Fibroblast of lung (primary cell): ENCODE data around the gene LYPD1. TPM values are rescaled to one million over a fixed set of nuclear protein-coding genes. Genes with fewer than 3 reads are reported as not detected.

ENCODE experiments used
- DNase-seq, 2 donors: peaks; one replicate each; pipeline versions ENCODE4 v3.0.0 to v3.0.0-alpha.2; 2010; ENCODE audit warnings: low read depth in 2 of 2
- H2AFZ ChIP-seq: 2 replicates; pipeline ENCODE4 v1.5.1; 2012; ENCODE audit warnings: low read length, control low read depth, inconsistent platforms
- H3K27ac ChIP-seq: 2 replicates; pipeline ENCODE4 v1.5.1; 2011; ENCODE audit warnings: low read length, control low read depth; ENCODE audit not compliant: insufficient read depth
- H3K27me3 ChIP-seq: 2 replicates; pipeline ENCODE4 v1.5.1; 2011; ENCODE audit warnings: mild to moderate bottlenecking, low read length; ENCODE audit not compliant: control insufficient read depth, insufficient read depth
- H3K36me3 ChIP-seq: 2 replicates; pipeline ENCODE4 v1.5.1; 2011; ENCODE audit warnings: low read length; ENCODE audit not compliant: control insufficient read depth, insufficient read depth
- H3K4me1 ChIP-seq: 2 replicates; pipeline ENCODE4 v1.5.1; 2011; ENCODE audit warnings: low read length; ENCODE audit not compliant: control insufficient read depth, insufficient read depth; ENCODE audit errors: extremely low read depth
- H3K4me2 ChIP-seq: 2 replicates; pipeline ENCODE4 v1.5.1; 2011; ENCODE audit warnings: low read length, control low read depth; ENCODE audit not compliant: insufficient read depth; ENCODE audit errors: extremely low read depth
- H3K4me3 ChIP-seq, 4 experiments: fragments of 200-600 bp in 1 of 4; sonication (generic) in 1 of 4; replicated peaks in 1 of 4; 2 replicates each; pipeline ENCODE4 v1.5.1; 2011 to 2016; ENCODE audit warnings: low read length in 4 of 4, low read depth in 3 of 4, mild to moderate bottlenecking in 3 of 4, control low read depth in 2 of 4, inconsistent platforms in 1 of 4, mixed read lengths in 1 of 4; ENCODE audit not compliant: insufficient read depth in 1 of 4; ENCODE audit errors: control extremely low read depth in 1 of 4
- H3K79me2 ChIP-seq: 2 replicates; pipeline ENCODE4 v1.5.1; 2012; ENCODE audit warnings: mild to moderate bottlenecking, low read length, inconsistent platforms; ENCODE audit not compliant: control insufficient read depth, insufficient read depth
- H3K9ac ChIP-seq: 2 replicates; pipeline ENCODE4 v1.5.1; 2011; ENCODE audit warnings: mild to moderate bottlenecking, low read length, control low read depth; ENCODE audit not compliant: insufficient read depth
- H3K9me3 ChIP-seq: 2 replicates; pipeline ENCODE4 v1.5.1; 2012; ENCODE audit warnings: low read depth, low read length; ENCODE audit not compliant: control insufficient read depth, insufficient read depth
- H4K20me1 ChIP-seq: 2 replicates; pipeline ENCODE4 v1.5.1; 2011; ENCODE audit warnings: low read length; ENCODE audit not compliant: control insufficient read depth, insufficient read depth; ENCODE audit errors: extremely low read depth
- EZH2 ChIP-seq: IDR thresholded peaks from 2 replicates; pipeline ENCODE4 v1.5.1; 2012; ENCODE audit warnings: low read length, control low read depth, mild to moderate bottlenecking; ENCODE audit errors: missing control alignments
- polyA plus RNA-seq, 2 donors: library from polyadenylated mRNA; depleted of rRNA in 1 of 2; stranded (reverse) in 1 of 2; unstranded in 1 of 2; fragments of >200 nt; gene quantifications; 2 replicates each; pipeline ENCODE4 v1.2.1, GENCODE V29; 2011 to 2012; ENCODE audit warnings: missing spikeins in 1 of 2
- total RNA-seq: library from RNA; depleted of rRNA; stranded (reverse); fragments of >200 nt; gene quantifications from 2 replicates; pipeline ENCODE4 v1.2.1, GENCODE V29; 2014
- TF ChIP-seq, protein P1 (sequence below), 2 donors: IDR thresholded peaks in 1 of 2; conservative IDR thresholded peaks in 1 of 2; 1 replicate in 1 of 2; 2 replicates in 1 of 2; pipeline ENCODE4 v1.5.1; 2011 to 2012; ENCODE audit warnings: low read length in 2 of 2, control low read depth in 1 of 2, inconsistent platforms in 1 of 2, low read depth in 1 of 2, mild to moderate bottlenecking in 1 of 2

LYPD1 gene
- total and polyA plus RNA-seq, 2 donors (not counting 1 experiment from before 2014, with no cell fraction given), result 0.17 to 4.3 TPM

DNA sequence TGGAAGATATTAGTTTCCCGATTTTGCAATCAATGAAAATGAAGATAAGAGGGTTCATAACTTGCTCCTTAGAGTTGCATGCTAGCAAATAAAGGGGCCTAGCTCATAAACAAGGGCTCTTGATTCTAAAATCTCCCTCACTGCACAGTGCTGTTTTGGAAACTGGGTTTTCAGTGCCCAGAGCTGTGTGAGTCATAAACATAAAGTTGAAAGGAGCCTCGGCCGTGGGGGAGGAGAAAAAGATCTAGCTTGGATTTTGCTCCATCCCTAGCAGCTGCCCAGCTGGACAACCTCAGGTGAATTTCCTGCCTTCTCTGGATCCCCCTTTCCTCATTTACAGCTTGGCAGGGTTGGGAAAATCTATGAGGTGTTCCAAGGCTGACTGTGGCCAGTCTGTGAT, 42.5 kb downstream of the LYPD1 start:
- no peak overlapping the region for H3K4me2 ChIP-seq
- H3K27ac ChIP-seq, result no peak overlapping the region
- H3K9ac ChIP-seq, result no peak overlapping the region
- no peak overlapping the region for H2AFZ ChIP-seq
- H3K9me3 ChIP-seq, result no peaks in the 10 kb centered on the region
- H3K36me3 ChIP-seq, result no peaks in the 10 kb centered on the region
- H3K79me2 ChIP-seq, result no peaks in the 10 kb centered on the region
- peak in 1 of 2 donors; percentile 31 for DNase-seq
- TF ChIP-seq, protein P1, sequence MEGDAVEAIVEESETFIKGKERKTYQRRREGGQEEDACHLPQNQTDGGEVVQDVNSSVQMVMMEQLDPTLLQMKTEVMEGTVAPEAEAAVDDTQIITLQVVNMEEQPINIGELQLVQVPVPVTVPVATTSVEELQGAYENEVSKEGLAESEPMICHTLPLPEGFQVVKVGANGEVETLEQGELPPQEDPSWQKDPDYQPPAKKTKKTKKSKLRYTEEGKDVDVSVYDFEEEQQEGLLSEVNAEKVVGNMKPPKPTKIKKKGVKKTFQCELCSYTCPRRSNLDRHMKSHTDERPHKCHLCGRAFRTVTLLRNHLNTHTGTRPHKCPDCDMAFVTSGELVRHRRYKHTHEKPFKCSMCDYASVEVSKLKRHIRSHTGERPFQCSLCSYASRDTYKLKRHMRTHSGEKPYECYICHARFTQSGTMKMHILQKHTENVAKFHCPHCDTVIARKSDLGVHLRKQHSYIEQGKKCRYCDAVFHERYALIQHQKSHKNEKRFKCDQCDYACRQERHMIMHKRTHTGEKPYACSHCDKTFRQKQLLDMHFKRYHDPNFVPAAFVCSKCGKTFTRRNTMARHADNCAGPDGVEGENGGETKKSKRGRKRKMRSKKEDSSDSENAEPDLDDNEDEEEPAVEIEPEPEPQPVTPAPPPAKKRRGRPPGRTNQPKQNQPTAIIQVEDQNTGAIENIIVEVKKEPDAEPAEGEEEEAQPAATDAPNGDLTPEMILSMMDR (conservative IDR thresholded peaks at IDR 0.05 in 1 of 2, IDR thresholded peaks at IDR 0.05 in 1 of 2; ENCODE audit: low read depth in 1 of 2, low read length in 2 of 2), result no peak
- no peak for TF ChIP-seq EZH2
- H4K20me1 ChIP-seq, result no peaks in the 10 kb centered on the region
- H3K4me3 ChIP-seq, result no peak overlapping the region
- H3K4me1 ChIP-seq, result no peaks in the 10 kb centered on the region
- H3K27me3 ChIP-seq, result no peaks in the 10 kb centered on the region

DNA sequence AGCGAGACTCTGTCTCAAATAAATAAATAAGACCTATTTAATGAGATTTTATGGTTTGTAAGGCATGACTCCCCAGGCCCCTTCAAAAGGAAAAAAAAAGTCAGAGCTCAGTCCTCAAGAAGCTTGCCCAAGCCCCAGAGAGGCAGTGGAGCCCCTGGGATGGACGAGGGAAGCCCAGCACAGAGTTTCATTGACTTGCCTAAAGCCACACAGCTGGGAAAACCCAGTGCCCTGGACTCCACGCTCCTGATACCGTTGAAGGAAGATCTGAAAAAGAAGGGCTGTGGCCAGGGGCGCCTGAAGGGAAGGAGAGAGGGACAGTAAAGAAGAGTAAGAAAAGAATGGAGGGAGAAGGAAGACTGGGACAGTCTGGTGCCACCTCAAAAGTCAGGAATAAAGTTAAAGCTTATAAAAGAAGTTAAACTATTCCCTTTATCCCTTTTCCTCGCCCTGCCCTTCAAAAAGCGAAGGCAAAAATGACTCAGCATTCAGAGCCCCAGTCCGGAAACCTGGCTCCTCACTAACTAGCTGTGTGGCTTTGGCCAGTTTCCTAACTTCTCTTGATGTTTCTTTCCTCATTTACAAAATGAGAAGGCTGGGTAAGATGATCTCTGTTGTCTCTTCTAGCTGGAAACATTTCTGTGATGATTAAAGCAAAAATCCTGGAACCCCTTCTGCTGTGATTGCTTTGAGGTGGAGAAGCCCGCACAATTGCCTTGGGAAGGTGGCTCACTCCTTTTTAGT, 46.7 kb downstream of the LYPD1 start:
- no peaks in the 10 kb centered on the region for H3K36me3 ChIP-seq
- no peak overlapping the region for H2AFZ ChIP-seq
- H3K9me3 ChIP-seq, result no peaks in the 10 kb centered on the region
- no peak overlapping the region for H3K4me3 ChIP-seq
- no peaks in the 10 kb centered on the region for H3K27me3 ChIP-seq
- H3K4me1 ChIP-seq, result no peaks in the 10 kb centered on the region
- DNase-seq, result peak; percentile 22 to 90
- H3K4me2 ChIP-seq, result no peak overlapping the region
- no peaks in the 10 kb centered on the region for H3K79me2 ChIP-seq
- H3K27ac ChIP-seq, result no peak overlapping the region
- no peaks in the 10 kb centered on the region for H4K20me1 ChIP-seq
- TF ChIP-seq, protein P1 (conservative IDR thresholded peaks at IDR 0.05 in 1 of 2, IDR thresholded peaks at IDR 0.05 in 1 of 2; ENCODE audit: low read depth in 1 of 2, low read length in 2 of 2), result no peak
- TF ChIP-seq EZH2, result no peak
- no peak overlapping the region for H3K9ac ChIP-seq

DNA sequence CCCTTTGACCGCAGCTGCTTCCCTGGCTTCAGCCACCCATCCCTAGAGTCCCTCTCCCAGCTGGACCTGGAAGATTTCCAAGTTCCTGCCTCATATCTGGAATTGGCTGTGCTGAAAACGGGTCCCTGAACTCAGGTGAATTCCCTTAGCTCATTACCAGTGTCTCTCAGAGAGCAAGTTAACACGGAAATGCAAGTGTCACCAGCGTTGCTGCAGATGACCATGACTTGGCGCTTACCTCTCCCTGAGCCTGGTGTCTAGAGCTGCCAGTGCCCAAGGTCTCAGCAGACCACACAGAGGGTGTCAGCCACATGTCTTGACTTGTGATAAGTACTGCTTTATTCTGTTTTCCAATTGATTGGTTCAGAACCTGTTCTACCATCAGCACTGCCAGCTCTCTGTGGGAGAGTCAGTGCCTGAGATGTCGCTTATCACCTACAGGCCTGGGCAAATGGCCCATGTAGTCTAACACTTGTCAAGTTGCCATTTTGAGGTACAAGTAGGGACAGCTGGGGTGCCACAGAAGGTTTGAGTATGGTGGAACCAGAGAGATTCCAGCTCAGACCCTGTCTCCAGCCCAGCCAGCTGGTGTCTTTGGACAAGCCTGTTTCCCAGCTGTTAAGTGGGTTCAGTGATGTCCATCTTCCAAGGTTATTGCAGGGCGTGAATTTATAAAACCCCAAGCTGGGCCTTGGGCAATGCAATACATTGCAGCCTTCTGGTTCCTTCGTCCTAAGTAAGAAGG, 48.7 kb downstream of the LYPD1 start:
- Histone ChIP-seq H2AFZ (no peak overlapping the region), H3K4me1 (no peaks in the 10 kb centered on the region), H3K4me3 (no peak overlapping the region), H3K27ac (no peak overlapping the region), H3K36me3 (no peaks in the 10 kb centered on the region), H3K79me2 (no peaks in the 10 kb centered on the region), H3K9me3 (no peaks in the 10 kb centered on the region), H4K20me1 (no peaks in the 10 kb centered on the region), H3K4me2 (no peak overlapping the region), H3K27me3 (no peaks in the 10 kb centered on the region), H3K9ac (no peak overlapping the region)
- no peak for TF ChIP-seq EZH2
- TF ChIP-seq, protein P1 (conservative IDR thresholded peaks at IDR 0.05 in 1 of 2, IDR thresholded peaks at IDR 0.05 in 1 of 2; ENCODE audit: low read depth in 1 of 2, low read length in 2 of 2), result no peak
- no peak for DNase-seq
